ENCODE results near the gene NADK.
"Not testable (repeated sequence)": the region's sequence is repeated elsewhere in the genome, so short reads cannot be mapped to it uniquely, and the experiment has no call there.

Gene NADK

DNA sequence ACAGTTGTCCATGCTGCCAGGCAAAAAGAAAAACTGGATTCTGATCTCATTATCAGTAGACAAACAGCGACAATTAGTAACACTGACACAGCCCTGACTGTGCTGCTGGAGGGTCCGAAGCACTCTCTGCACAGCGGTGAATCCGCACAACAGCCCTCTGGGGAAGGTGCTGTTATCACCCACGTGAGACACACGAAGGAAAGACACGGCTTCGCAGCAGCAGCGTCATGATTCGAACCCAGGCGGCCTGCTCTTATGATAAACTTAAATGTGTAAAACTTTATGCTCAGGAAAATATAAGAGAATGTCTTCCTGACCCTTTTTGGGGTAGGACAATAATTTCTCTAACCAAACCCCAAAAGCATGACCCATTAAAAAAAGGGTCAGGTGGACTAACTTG is 35.7 kb downstream of the NADK start:
- DNase-seq = not testable (repeated sequence)

DNA sequence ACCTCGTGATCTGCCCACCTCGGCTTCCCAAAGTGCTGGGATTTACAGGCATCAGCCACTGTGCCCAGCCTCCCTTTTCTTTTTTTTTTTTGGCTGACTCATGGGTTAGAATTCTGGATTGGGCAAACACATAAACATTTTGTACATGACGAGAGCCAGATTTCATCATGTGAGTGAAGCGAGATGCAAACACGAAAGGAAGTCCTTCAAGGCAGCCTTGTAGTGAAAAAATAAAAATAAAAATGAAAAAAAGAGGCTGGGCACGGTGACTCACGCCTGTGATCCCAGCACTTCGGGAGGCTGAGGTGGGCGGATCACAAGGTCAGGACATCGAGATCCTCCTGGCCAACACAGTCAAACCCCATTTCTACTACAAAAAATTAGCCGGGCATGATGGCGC is 37.3 kb downstream of the NADK start:
- DNase-seq = not testable (repeated sequence)

DNA sequence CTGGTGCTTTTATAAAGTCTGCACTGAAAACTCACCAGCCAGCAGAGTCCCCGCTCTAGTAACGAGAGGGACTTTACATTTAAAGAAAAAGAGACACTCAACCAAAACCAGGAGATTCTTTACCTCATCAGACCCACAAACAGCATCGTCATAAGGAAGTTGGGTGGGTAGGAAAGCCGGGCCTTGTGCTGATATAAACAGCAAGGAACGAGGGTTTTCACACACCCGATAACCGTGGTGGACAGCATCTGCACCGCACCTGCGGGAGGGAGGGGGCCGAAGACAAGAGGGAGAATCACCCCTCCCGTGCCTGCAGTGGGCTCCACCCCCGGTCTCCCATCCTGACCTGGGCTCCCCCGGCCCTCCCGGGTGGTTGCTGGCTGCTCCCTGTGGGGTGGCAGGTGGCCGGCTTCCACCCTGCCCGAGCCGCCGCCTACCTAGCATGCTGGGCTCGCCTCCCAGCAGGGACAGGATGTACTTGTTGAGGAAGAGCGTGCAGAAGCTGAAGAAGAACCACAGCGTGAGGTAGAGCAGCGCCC is 39.4 kb downstream of the NADK start:
- DNase-seq = not testable (repeated sequence)

DNA sequence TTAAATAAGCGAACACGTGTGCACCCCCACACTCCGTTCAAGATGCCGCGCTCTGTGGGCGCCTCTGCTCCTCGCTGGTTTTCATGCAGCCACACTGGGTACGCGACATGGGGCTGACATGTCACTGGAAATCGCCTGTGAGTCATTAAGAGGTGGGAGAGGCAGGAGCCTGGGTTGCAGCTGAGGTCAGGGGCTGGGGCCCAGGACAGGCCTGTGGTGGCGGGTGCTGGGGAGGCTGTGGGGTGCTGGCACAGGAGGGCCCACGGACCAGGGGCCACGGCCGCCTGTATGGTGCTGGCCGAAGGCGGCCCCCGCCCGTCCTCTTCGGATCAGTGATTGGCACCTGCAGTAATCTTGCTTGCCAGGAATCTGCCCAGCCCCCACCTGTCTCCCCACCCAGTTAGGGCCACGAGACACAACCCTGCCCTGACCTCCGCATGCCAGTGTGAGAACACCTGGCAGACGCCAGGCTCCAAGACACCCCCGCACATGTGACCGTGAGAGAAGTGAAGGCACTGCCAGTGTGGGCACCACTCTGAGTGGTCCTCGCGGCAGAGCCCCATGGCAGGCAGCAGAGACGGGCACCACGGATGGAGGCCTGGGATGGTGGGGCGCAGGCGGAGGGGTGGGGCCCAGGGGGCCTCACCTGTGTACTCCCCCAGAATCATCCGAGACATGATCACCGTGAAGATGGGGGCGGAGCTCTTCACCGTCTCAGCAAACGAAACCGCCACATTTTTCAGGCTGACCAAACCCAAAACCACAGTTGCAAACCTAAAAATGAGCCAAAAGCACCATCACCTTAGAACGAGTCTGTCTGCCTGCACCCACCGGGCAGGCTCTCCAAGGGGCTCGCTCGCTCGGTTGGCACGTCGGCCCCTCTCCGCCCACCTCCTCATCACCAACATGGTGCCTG is 40.3 kb downstream of the NADK start:
- DNase-seq = not testable (repeated sequence)

DNA sequence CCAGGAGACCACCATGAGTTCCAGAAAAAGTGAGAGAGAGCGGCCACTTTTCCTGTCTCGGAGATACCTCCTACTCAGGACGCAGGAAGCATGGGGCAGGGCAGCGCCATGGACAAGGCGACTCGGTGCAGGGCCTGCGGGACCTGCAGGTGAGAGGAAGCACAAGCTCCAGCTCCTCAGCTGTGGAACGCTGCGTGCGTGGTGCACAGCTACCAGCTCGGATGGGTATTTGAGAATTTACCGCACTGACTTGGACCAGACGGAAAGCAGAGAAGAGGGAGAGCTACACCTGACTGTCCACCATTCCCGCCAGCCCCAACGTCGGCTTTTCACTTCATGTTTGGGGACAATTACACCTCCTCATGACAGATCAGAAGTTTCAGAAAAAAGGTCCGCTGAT is 45.9 kb downstream of the NADK start:
- no peak for DNase-seq

DNA sequence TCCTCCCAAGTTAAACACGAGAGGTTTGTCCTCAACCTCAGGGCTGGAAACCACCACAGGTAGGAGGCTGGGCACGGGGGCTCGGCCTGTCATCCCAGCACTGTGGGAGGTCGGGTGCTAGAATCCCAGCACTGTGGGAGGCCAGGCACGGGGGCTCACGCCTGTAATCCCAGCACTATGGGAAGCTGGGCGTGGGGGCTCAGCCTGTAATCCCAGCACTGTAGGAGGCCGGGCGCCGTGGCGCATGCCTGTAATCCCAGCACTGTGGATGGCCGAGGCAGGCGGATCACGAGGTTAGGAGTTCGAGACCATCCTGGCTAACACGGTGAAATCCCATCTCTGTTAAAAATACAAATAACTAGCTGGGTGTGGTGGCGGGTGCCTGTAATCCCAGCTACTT is 47.4 kb downstream of the NADK start:
- no peak for DNase-seq

DNA sequence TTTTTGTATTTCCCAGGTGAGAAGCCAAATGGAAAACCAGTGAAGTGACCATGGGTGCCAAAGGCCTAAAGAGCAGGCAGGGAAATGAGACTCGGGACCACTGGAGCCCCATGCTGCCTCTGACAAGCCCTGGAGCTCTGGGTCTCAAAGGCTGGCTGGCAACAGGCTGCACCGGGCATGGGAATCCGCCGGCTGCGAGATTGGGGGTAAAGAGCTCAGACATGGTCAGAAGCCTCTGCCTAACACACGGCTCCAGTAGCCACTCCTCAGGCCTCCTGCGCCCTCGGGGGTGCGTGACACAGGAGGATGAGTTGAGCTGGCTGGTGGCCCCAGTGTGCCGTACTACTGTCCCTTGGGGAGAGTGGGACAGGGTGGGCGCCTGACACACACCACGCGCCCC is 48.0 kb downstream of the NADK start:
- not testable (repeated sequence) for DNase-seq

DNA sequence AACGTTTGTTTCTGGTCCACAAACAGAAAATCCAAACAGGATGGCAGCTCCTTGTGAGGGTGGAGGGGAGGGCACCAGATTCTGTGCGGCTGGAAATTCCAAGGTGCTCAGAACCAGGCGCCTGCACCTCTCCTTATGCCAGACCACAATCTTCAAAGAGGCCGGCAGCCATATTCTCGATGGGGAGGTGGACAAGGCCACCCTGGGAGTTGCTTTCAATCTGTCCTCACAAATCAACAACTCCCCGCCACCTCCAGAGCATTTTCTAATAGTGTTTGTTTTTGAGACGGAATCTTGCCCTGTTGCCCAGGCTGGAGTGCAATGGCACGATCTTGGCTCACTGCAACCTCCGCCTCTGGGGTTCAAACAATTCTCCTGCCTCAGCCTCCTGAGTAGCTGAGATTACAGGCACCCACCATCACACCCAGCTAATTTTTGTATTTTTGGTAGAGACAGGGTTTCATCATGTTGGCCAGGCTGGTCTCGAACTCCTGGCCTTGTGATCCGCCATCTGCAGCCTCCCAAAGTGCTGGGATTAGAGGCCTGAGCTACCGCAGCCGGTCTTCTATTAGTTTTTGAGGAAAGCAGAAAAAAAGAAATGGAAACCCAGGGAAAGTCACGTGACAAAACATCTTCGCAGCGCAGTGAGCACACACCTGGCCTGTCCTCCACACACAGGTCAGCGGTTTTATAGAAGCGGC is 49.0 kb downstream of the NADK start:
- not testable (repeated sequence) for DNase-seq

DNA sequence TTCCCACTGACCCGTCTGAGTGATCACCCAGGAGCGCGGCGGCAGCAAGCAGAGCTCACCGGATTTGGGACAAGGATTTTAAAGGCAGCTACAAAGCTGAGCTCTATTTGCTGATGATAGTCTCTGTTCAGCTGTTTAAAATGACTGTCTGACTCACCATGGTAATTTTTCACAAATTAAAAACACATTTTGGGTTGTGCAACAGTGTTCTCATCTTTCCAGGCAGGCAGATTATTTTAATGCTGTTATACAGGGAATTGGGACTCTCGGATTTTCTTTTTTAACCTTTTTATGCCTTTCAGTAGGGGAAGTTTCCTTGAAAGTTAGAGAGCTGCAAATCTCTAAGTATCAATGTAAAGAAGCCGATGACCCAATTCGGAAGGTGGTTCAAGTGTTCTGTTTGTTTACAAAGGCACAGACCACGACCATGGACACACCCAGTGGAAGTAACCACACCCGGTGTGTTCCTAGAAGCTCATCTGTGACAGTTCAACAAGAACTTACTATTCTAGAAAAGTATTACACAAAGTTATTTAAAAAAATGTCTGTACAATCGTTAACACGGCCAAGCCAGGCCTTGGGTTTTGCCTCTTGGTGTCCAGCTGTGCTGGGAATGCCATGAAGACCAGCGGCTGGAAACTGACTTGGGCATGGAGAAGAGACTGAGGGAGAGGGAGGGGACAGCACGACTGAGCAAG is 49.8 kb downstream of the NADK start:
- DNase-seq = peak; percentile 32

DNA sequence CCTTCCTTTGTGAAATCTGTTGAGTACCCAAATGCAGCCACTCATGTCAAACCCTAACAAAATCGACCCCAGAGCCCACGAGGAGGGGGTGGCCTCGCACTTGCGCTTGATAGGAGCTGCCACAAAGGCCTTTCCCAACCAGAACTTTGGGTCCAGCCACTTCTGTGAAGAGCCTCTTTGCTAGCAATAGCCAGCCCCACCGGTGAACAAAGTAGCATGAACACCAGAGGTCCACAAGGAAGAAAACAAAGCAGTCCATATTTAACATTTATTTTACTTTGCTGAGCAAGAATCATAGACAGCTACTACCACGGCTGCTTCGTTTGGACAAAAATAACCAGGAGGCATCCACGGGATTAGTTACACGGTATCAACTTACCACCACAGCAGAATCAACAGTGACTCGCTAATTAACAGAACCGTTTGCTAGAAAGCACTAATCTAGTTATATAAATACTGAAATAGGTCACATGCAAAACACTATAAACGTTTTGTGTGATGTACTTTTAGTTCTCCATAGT is 51.1 kb downstream of the NADK start:
- not testable (repeated sequence) for DNase-seq

DNA sequence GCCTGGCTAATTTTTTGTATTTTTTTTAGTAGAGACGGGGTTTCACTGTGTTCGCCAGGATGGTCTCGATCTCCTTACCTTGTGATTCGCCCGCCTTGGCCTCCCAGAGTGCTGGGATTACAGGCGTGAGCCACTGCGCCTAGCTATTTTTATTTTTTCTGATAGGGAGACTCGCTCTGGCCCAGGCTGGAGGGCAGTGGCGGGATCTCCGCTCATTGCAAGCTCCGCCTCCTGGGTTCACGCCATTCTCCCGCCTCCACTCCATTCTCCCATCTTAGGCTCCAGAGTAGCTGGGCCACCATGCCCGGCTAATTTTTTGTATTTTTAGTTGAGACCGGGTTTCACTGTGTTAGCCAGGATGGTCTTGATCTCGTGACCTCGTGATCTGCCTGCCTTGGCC is 52.2 kb downstream of the NADK start:
- DNase-seq = not testable (repeated sequence)

DNA sequence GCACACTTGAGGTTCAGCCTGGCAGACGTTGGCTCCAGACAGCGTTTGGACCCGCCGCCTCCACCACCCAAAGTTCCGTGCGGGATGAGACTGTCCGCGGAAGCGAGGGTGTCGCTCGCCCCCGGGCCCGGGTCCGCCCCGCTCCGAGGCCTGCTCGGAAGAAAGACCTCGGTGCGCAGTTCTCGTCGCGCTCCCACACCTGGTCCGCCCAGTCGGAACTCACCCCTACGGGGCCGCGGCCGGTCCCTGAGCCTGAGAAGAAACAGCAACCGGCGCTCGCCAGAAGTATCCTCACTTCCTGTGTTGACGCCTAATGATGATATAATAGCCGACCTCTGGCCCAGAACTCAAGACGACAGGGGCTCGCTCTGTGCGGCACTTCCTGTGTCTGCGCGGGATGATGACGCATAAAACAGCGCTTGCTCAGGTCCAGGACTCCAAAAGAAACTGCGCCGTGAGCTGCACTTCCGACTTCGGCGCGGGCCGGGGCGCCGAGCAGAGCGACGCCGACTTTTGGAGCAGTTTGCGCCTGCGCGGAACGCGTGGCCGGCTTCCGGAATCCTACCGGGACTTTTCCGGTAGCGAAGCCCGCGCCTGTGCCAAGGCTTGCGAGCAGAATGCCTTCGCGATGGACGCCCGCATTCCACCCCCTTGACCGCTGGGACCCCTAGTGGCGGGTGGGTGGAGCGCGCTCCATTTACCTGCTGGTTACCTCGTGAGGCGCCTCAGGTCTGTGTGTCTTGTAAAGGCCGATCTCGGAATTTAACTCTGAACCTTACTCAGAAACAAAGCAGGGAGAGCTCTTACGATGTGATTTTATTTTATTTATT is 54.0 kb downstream of the NADK start, which contains the start of gene CDK11A:
Gene CDK11A (minus strand): TSS at position 323 of the 830 bp plus-strand sequence. CDS start 1,539 bp downstream, outside the sequence.
- DNase-seq = peak; percentile 96

DNA sequence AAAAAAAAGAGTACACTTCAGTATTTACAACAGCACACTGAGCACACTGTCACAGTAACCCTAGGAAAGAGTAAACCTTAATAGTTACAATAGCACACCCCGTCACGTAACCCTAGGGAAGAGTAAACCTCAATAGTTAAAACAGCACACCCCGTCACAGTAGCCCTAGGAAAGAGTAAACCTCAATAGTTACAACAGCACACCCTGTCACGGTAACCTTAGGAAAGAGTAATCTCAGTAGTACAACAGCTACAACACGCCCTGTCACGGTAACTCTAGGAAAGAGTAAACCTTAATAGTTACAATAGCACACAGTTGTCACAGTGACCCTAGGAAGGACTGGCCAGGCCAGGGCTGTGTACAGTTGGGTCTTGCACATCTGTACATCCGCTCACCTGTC is 57.1 kb downstream of the NADK start:
- no peak for DNase-seq

DNA sequence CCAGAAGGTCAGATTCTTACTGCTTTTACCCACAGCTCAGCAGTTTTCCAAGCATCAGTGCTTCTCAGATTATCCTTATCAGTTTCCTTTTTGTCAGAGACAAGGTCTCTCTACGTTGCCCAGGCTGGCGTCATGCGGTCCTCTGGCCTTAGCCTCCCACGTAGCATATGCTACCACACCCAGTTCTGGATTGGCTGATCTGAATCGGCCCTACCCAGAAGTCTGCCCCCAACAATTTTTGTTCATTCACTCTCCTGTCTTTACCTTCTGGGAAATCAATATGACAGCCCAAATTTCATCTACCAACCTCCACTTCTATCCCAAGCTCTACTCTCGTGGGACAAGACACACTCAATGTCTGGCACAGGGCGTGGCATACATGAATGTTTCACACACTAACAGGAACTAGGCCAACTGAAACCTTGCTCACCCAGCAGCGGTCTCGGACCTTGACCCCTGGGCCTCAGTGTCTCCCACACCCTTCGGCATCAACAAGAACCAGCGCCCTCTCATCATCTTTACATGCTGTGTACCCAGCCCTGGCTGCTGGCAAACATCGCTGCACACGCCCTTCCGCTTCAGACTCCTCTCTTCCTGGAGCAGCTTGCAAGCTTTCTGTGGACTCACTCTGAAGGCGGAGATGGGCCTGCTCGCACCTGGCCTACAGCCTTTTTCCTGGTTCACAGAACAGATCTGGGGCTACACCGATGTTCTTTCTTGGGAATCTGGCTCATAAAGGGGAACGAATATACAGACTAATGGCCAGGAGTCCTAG is 63.0 kb downstream of the NADK start:
- not testable (repeated sequence) for DNase-seq

DNA sequence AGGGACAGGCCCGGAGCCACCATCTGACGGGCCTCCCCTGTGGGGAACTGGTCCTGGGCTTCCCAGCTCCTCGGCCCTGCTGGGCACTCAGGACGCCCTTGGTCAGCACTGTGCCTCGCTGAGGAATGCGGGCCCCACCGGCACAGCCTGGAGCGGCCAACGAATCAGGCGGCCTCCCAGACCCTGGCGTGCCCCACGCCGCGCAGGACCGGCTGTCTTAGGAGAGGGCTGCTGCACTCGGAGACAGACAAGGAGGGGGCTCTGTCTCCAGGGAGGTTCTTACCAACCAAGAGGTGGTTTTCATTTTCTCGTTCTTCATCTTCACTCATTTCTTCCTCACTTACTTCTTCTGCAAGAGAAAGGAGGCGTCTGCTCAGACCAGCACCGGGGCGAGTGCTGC is 70.4 kb downstream of the NADK start:
- DNase-seq = not testable (repeated sequence)

DNA sequence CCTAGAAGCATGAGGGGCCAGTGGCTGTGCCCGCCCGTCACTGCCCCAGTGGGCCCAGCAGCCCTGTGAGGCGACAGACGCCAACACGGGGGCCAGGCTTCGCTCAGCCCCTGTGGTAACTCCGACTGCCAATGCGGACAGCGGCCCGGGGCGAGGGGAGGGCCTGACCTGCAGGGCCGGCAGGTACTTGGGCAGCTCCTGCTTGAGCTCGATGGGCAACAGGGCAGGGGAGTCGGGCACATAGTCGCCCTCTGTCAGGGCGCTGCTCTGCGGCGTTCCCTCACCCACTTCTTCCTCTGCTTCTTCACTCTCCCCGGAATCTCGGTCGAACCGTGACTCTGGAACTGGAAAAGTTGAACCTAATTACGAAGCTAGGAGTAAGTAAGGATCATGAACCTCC is 71.0 kb downstream of the NADK start:
- DNase-seq = not testable (repeated sequence)

DNA sequence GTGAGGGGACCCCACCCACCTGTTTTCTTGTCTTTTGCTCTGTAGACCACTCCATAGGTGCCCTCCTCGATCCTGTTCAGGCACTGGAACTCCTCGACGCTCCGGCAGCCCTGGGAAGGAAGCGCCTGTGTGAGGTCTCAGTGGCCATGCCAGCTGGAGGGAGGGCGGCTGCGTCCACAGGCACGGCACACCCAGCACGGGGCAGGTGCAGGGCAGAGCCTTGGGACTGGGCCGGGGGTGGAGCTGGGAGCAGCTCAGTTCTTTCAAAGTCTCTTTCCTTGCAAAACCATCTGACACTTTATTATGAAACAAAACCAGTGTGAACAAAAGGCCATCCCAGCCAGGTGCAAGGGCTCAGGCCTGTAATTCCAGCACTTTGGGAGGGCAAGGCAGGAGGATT is 72.6 kb downstream of the NADK start:
- DNase-seq = not testable (repeated sequence)

DNA sequence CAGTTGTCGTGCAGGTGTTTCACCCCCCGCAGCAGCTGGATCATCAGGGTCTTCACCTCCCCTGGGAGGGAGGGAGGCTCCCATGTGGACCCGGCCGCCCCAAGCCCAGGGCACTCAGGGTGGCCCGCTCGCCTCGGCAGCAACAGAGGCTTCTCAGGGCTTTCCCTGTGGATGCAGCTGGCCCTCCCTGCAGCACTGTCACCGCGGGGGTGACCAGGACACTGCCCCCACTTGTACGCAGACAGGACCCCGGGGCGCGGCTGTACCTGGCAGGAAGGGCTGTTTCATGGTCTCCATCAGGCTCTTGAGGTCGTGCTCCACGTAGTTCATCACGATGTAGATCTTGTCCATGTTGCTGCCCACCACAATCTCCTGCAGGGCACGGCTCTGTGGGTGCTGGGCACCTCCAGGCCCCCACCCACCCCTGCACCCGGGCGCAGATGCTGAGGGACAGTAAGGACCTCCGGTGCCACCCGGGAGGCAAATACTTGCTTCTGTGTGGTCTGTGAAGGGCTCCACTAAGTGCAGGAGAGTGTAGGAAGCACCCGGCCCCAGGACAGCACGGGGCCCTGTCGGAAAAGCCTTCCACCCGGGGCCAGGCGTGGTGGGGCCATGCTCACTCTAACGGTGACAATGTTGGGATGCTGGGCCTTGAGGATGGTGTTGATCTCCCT is 73.8 kb downstream of the NADK start:
- DNase-seq = not testable (repeated sequence)

DNA sequence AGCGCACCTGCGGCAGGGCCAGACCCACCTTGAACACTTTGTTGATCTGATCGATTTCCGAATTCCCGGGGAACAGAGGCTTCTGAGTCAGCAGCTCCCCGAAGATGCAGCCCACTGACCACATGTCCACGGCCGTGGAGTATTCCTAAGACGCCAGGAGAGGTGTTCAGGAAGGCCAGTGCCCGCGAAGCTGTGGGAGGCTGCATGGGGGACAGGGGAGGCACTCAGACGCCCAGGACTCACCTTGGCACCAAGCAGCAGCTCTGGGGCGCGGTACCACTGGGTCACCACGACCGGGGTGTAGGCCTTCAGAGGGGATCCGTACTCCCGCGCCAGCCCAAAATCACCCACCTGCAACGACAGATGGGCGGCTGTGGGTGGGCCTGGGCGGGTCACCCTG is 74.5 kb downstream of the NADK start:
- no peak for DNase-seq

DNA sequence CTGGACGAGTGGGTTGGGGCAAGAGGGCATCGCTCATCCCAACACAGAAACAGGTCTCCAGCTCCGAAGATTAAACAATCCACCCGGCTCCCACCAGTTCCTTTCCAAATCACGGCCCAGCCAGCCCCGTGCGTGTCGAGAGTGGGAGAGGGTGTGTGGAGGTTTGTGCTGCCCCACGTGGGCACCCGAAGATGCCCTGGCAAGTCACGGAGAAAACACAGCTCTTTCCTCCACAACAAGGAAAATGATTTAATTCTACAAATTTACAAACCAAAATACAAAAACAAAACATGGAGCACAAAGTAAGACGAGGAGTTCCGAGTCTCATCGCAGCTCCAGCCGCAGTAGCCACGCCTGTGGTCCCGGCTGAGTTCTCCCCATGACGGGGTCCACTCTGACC is 75.8 kb downstream of the NADK start:
- DNase-seq = not testable (repeated sequence)
